Hepatocyte (in vitro differentiated cells): ENCODE data around the gene MALAT1. TPM values are rescaled to one million over a fixed set of nuclear protein-coding genes. Genes with fewer than 3 reads are reported as not detected.
"Not testable (repeated sequence)": the region's sequence is repeated elsewhere in the genome, so short reads cannot be mapped to it uniquely, and the experiment has no call there.

ENCODE experiments used
- DNase-seq: peaks from one replicate; pipeline ENCODE4 v3.0.0-alpha.2; 2016; ENCODE audit warnings: low spot score
- H2AFZ ChIP-seq: fragments of 200-600 bp; sonication (generic); 2 replicates; pipeline ENCODE4 v1.6.0; 2016; ENCODE audit warnings: antibody characterized with exemption, mild to moderate bottlenecking
- H3K27ac ChIP-seq: fragments of 200-600 bp; sonication (generic); 2 replicates; pipeline ENCODE4 v1.5.1; 2016; ENCODE audit warnings: mild to moderate bottlenecking
- H3K27me3 ChIP-seq: fragments of 200-600 bp; sonication (generic); 2 replicates; pipeline ENCODE4 v1.6.1; 2016
- H3K36me3 ChIP-seq: fragments of 200-600 bp; sonication (generic); replicated peaks from 2 replicates; pipeline ENCODE4 v1.5.1; 2016; ENCODE audit warnings: low read depth; ENCODE audit not compliant: insufficient read depth
- H3K4me1 ChIP-seq: fragments of 200-600 bp; sonication (generic); 2 replicates; pipeline ENCODE4 v1.5.1; 2016; ENCODE audit warnings: mild to moderate bottlenecking, moderate library complexity; ENCODE audit not compliant: insufficient read depth
- H3K4me2 ChIP-seq: fragments of 200-600 bp; sonication (generic); 2 replicates; pipeline ENCODE4 v1.6.0; 2016
- H3K4me3 ChIP-seq: fragments of 200-600 bp; sonication (generic); 2 replicates; pipeline ENCODE4 v1.5.1; 2016; ENCODE audit warnings: mild to moderate bottlenecking
- H3K79me2 ChIP-seq: fragments of 200-600 bp; sonication (generic); 2 replicates; pipeline ENCODE4 v1.6.0; 2017; ENCODE audit warnings: mild to moderate bottlenecking
- H3K9me2 ChIP-seq: fragments of 200-600 bp; sonication (generic); replicated peaks from 2 replicates; pipeline ENCODE4 v1.6.0; 2017; ENCODE audit warnings: mild to moderate bottlenecking; ENCODE audit not compliant: insufficient read depth
- H3K9me3 ChIP-seq: fragments of 200-600 bp; sonication (generic); 2 replicates; pipeline ENCODE4 v1.5.1; 2016; ENCODE audit warnings: low read depth, mild to moderate bottlenecking
- H4K20me1 ChIP-seq: fragments of 200-600 bp; sonication (generic); 2 replicates; pipeline ENCODE4 v1.6.0; 2016; ENCODE audit warnings: mild to moderate bottlenecking; ENCODE audit not compliant: insufficient read depth, poor library complexity, severe bottlenecking
- EZH2 ChIP-seq: fragments of 200-600 bp; sonication (generic); IDR thresholded peaks from 2 replicates; pipeline ENCODE4 v1.6.1; 2016; ENCODE audit warnings: antibody characterized with exemption, mild to moderate bottlenecking, borderline replicate concordance
- EZH2phosphoT487 ChIP-seq: fragments of 200-600 bp; sonication (generic); IDR thresholded peaks from one replicate; pipeline ENCODE4 v1.6.1; 2018; ENCODE audit warnings: antibody characterized with exemption, mild to moderate bottlenecking, low read depth, moderate library complexity; ENCODE audit not compliant: unreplicated experiment, severe bottlenecking
- WGBS: methylation state at CpG from one replicate; pipeline ENCODE4 v1.1.6; 2016; ENCODE audit warnings: low lambda C conversion rate; ENCODE audit errors: missing lambda C conversion rate; 5-methylcytosine and 5-hydroxymethylcytosine counted together
- polyA plus RNA-seq: library from polyadenylated mRNA; unstranded; fragments of >200 nt; fragmentation: Nextera tagmentation; extraction: Ambion mirVana; gene quantifications from 2 replicates; pipeline ENCODE4 v1.2.1, GENCODE V29; 2016
- total RNA-seq: library from RNA; depleted of rRNA; stranded (reverse); fragments of >200 nt; gene quantifications from 2 replicates; pipeline ENCODE4 v1.2.3, GENCODE V29; 2014
- TF ChIP-seq, protein P1 (sequence below): fragments of 200-600 bp; sonication (generic); IDR thresholded peaks from 2 replicates; pipeline ENCODE4 v1.5.1; 2016; ENCODE audit warnings: antibody characterized with exemption, mild to moderate bottlenecking; ENCODE audit not compliant: poor library complexity

MALAT1 gene
- total and polyA plus RNA-seq, 2 experiments from 2014 or later = 8,000 to 16,690 TPM

DNA sequence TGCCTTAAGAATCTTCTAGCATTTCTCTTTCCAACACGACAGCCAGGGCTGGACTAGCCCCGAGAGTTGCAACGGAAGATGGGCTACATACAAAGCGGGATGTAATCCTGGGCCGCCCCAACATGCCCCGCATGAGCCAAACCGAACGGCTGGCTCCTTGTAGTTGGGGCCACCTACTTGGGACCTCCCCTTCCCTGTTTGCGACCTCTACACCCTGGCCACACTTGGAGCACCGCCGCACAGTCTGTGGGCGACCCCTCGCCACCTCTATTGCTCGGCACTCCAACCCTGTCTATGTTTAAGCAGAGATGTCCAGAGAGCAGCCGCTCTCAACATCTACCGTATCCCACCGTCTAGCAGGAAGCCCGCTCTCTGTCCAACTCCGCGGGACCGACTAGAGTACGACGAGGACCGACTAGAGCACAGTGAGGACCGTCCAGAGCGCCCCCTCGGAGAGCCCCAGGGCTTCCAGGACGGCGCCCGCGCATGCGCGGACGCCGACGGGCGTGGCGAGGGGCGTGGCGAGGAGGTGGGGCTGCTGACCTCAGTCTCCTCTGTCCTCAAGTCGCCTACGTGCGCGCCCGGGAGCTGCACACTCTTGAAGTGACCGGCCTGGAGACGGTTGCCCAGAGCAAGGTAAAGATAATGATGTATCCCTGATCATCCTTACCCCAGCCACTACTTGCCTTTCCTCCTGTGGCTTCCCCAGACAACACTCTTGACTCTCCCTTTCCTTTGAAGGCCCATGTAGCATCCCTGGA, 44.0 kb upstream of the MALAT1 start:
- peak overlapping the region; percentile 54 for H2AFZ ChIP-seq
- no peaks in the 10 kb centered on the region for H3K9me3 ChIP-seq
- DNase-seq = peak; percentile 93
- TF ChIP-seq EZH2phosphoT487 (no peak), EZH2 (no peak)
- TF ChIP-seq, protein P1, sequence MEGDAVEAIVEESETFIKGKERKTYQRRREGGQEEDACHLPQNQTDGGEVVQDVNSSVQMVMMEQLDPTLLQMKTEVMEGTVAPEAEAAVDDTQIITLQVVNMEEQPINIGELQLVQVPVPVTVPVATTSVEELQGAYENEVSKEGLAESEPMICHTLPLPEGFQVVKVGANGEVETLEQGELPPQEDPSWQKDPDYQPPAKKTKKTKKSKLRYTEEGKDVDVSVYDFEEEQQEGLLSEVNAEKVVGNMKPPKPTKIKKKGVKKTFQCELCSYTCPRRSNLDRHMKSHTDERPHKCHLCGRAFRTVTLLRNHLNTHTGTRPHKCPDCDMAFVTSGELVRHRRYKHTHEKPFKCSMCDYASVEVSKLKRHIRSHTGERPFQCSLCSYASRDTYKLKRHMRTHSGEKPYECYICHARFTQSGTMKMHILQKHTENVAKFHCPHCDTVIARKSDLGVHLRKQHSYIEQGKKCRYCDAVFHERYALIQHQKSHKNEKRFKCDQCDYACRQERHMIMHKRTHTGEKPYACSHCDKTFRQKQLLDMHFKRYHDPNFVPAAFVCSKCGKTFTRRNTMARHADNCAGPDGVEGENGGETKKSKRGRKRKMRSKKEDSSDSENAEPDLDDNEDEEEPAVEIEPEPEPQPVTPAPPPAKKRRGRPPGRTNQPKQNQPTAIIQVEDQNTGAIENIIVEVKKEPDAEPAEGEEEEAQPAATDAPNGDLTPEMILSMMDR = no peak
- WGBS = 18% methylated on average over 46 of the region's 47 CpGs
- H3K79me2 ChIP-seq = peaks cover 30% of the 10 kb centered on the region
- H4K20me1 ChIP-seq = no peaks in the 10 kb centered on the region
- H3K36me3 ChIP-seq = no peaks in the 10 kb centered on the region
- H3K27me3 ChIP-seq = no peaks in the 10 kb centered on the region
- peak overlapping the region; percentile 19 for H3K4me3 ChIP-seq
- H3K4me2 ChIP-seq = peak overlapping the region; percentile 86
- no peaks in the 10 kb centered on the region for H3K9me2 ChIP-seq
- H3K27ac ChIP-seq = peak overlapping the region; percentile 84
- H3K4me1 ChIP-seq = peaks cover 13% of the 10 kb centered on the region

DNA sequence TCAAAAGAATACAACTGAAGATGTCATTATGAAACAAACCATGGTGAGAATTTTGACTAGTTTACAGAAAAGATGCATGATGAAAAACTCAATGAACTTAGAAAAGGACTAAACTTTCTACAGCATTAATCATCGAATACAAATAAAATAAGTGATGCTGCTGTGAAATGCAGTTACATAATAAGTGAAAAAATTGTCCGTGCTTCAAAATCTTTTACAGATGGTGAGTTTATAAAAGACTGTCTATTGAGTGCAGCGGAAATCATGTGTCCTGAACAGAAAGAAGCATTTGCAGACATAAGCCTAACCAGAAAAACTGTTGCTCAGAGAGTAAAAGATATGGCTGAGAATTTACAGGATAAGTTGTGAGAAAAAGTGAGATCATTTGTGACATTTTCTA, 42.4 kb upstream of the MALAT1 start:
- TF ChIP-seq EZH2 (no peak), EZH2phosphoT487 (no peak)
- TF ChIP-seq, protein P1 = no peak
- no peaks in the 10 kb centered on the region for H3K9me2 ChIP-seq
- no peak overlapping the region for H3K4me3 ChIP-seq
- no peak for DNase-seq
- no peaks in the 10 kb centered on the region for H4K20me1 ChIP-seq
- H3K9me3 ChIP-seq = no peaks in the 10 kb centered on the region
- peaks cover 30% of the 10 kb centered on the region for H3K79me2 ChIP-seq
- peaks cover 13% of the 10 kb centered on the region for H3K4me1 ChIP-seq
- H3K27ac ChIP-seq = no peak overlapping the region
- 83% methylated on average over 3 of the region's 3 CpGs for WGBS
- peak overlapping the region; percentile 43 for H3K4me2 ChIP-seq
- H3K36me3 ChIP-seq = no peaks in the 10 kb centered on the region
- H3K27me3 ChIP-seq = no peaks in the 10 kb centered on the region
- H2AFZ ChIP-seq = no peak overlapping the region

DNA sequence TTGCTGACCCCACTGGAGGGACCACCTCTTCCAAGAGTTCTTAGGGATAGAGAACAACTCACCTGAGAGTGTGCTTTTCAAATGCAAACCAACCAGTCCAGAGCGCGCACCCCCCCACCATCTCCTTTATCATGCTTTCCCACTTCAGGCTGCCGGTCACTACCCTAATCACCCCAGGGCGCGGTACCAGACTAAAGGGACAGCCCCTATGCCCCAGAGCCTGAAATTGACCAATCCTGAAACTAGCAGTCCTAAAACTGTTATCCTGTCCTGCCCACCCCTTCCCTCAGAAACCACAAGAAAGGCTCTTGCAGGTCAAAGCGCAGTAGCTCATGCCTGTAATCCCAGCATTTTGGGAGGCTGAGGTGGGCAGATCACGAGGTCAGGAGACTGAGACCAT, 39.3 kb upstream of the MALAT1 start:
- 49% methylated on average over 7 of the region's 7 CpGs for WGBS
- Histone ChIP-seq H3K9me2 (no peaks in the 10 kb centered on the region), H3K9me3 (no peaks in the 10 kb centered on the region), H3K27ac (no peak overlapping the region), H3K36me3 (no peaks in the 10 kb centered on the region), H2AFZ (no peak overlapping the region), H3K4me1 (peaks cover 7% of the 10 kb centered on the region), H3K4me3 (no peak overlapping the region), H3K79me2 (peaks cover 21% of the 10 kb centered on the region), H3K4me2 (no peak overlapping the region), H3K27me3 (no peaks in the 10 kb centered on the region), H4K20me1 (no peaks in the 10 kb centered on the region)
- no peak for TF ChIP-seq EZH2
- no peak for TF ChIP-seq EZH2phosphoT487
- DNase-seq = no peak

DNA sequence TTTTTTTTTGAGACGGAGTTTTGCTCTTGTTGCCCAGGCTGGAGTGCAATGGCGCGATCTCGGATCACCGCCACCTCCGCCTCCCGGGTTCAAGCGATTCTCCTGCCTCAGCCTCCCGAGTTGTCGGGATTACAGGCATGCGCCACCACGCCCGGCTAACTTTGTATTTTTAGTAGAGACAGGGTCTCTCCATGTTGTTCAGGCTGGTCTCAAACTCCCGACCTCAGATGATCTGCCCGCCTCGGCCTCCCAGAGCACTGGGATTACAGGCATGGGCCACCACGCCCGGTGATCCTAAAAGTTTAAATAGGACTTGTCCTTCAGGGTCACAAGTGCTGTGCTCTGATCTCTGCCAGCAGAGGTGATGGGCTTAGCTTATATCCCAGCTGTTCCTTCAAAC, 33.4 kb upstream of the MALAT1 start:
- H3K9me2 ChIP-seq, H3K4me2 ChIP-seq, H3K4me3 ChIP-seq, H3K4me1 ChIP-seq, H3K9me3 ChIP-seq, H3K27ac ChIP-seq, H4K20me1 ChIP-seq, H2AFZ ChIP-seq, DNase-seq, H3K36me3 ChIP-seq, H3K27me3 ChIP-seq: not testable (repeated sequence)
- WGBS = 89% methylated on average over 14 of the region's 18 CpGs
- H3K79me2 ChIP-seq = peaks cover 18% of the 10 kb centered on the region

DNA sequence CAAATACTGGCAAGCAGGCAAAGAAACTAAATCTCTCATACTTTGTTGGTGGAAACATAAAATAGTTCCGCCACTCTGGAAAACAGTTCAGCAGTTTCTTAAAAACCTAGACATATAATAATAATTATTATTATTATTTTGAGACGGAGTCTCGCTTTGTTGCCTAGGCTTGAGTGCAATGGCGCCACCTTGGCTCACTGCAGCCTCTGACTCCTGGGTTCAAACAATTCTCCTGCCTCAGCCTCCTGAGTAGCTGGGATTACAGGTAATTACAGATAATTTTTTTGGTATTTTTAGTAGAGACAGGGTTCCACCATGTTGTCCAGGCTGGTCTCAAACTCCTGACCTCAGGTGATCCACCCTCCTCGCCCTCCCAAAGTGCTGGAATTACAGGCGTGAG, 31.5 kb upstream of the MALAT1 start:
- H3K9me3 ChIP-seq, H4K20me1 ChIP-seq, H2AFZ ChIP-seq, H3K4me3 ChIP-seq, H3K36me3 ChIP-seq, H3K9me2 ChIP-seq, DNase-seq, H3K4me2 ChIP-seq, H3K27me3 ChIP-seq: not testable (repeated sequence)
- 95% methylated on average over 6 of the region's 6 CpGs for WGBS
- peak overlapping the region; percentile 34 for H3K27ac ChIP-seq
- H3K4me1 ChIP-seq = peaks cover 17% of the 10 kb centered on the region
- H3K79me2 ChIP-seq = peaks cover 28% of the 10 kb centered on the region
